ENCODE data around the gene HOXC12.

Gene HOXC12

DNA sequence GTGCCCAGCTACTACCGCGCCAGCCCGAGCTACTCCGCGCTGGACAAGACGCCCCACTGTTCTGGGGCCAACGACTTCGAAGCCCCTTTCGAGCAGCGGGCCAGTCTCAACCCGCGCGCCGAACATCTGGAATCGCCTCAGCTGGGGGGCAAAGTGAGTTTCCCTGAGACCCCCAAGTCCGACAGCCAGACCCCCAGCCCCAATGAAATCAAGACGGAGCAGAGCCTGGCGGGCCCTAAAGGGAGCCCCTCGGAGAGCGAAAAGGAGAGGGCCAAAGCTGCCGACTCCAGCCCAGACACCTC lies 30.9 kb downstream of the HOXC12 start:
- no peak for DNase-seq

GRCh38 chr12:53985994-53986685 lies 31.4 kb downstream of the HOXC12 start:
- peak; percentile 22 for DNase-seq

GRCh38 chr12:53986686-53987483 lies 32.2 kb downstream of the HOXC12 start:
- DNase-seq = no peak

- no peak for DNase-seq
Measured at GRCh38 chr12:53987787-53988230, 33.1 kb downstream of the HOXC12 start.

DNA sequence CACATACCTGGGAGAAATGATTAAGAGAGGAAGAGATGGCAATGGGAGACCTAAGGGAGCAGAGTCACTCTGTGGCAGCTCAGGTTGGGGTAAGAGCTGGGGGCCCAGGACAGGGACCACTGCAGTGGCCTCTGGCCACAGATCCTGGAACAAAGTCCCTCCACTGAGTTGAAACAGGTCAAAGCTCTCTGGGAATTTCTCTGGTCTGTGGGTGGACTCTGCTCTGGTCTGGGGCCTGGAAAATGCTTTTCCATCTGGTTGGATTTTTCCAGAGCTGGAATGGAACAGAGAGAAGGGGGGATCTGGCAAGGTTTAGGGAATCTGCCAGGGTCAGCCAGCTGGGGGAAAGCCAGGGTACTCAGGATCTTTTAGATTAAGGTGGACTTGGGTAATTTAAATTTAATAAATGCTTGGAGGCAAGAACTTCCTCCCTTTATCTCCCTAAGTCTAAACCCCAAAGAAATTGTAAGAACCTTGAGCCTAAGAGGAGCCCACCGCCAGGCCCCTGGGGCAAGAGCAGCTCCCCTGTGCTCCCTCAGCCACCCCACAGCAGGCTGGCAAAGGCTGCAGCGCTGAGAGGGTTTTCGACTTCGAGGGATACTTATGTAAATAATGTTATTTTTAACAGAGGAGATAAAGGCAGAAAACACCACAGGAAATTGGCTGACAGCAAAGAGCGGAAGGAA lies 34.0 kb downstream of the HOXC12 start:
- DNase-seq = no peak

- DNase-seq = peak; percentile 36
Measured at GRCh38 chr12:53989227-53990113, 34.8 kb downstream of the HOXC12 start.

DNA sequence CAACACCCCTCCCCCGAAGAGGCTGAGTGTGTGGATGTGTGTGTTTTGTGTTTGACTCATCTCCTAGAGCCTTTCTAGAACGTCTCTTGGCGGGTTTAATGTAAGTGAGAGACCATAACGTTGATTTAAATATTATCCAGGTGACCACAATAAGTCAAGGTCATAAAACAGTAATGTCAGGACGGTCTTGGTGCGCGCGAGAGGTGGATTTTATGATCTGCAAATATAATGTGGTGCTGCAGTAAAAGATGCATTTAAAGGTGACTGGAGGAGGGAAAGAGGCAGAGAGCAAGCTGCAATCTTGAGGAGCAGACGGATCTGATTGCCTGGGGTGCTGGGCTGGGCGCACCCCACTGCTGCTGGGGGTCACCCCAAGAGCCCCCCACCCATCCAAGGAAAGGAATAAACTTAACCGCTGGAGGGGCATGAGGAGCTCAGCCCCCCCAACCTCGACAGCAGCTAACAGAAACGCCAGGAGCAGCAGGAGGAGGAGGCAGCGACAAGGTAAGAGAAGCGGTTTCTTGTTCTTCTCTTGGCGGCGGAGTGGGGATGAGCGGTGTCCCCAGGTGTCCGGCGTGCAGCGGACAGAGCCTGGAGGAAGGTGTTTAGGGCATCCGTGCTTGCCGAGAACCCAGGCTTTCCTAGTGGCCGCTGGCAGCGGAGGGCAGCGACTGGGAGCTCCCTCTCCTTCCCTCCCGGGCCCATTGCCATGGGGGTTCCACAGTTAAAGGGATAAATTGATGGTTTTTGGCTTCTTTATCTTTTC lies 35.8 kb downstream of the HOXC12 start:
- DNase-seq = no peak

DNA sequence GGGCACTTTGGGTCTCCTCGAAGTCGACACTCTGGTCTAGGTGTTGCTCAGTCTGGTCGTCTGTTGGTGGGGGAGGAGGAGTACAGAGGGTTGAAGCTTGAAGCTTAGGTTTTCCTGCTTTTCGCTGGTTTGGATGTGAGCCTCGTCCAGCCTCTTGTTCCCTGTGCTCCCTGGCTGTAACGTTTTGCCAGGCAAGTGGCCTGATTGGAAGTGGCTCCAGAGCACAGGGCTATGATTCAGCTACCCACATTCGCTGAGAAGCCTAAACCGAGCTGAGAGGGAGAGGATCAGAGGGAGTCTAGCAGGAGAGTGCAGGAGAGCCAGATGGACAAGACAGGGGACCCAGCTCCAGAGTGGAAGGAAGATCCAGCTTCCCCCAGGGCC lies 36.4 kb downstream of the HOXC12 start:
- DNase-seq = no peak

DNA sequence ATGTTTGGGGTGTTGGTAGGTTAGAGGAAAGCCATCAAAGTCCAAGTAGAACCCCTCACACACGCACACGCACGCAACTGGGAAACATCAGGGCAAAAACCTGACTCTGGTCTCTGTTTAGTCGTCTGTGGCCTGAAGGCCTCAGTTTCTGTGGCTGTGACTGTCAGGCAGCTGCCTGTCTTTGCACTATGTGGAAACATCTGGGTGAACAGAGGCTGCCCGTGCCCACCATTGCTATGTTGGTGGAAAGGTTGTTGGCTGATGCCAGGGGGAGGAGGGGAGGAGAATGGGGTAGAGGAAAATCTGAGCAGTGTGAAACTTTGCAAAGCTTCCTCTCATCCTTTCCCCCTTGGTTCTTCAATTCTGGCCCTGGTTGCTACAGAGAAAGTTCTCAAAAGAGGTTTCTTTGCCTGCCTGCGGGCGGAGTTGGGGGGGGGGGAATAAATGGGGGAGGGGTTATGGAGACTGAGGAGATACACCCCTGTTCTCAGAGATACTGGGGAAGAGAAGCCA lies 37.7 kb downstream of the HOXC12 start:
- no peak for DNase-seq

GRCh38 chr12:53993162-53994008 lies 38.7 kb downstream of the HOXC12 start:
- DNase-seq = no peak

- no peak for DNase-seq
Measured at GRCh38 chr12:53994009-53994263, 39.2 kb downstream of the HOXC12 start.

GRCh38 chr12:53994264-53995001 lies 39.7 kb downstream of the HOXC12 start:
- no peak for DNase-seq

DNA sequence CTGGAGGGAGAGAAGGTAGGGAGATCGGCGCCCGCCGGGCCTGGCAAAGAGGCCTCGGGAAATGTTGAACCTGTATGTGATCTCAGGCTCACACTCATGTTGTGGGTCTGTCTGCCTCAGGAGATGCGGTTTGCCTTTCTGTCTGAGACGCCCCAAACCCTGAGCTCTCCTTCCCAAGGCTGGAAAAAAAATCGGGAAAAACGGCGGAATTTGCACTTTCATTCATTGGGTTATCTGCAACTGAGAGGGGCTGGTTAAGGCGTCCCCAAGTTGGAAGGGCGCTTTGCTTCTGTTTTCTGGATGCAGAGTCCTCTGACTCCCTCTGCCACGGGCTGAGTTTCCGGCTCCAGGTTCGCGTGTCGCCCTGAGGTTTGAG lies 40.3 kb downstream of the HOXC12 start:
- DNase-seq = peak; percentile 51

- DNase-seq = peak; percentile 43
Measured at GRCh38 chr12:53995378-53996239, 40.9 kb downstream of the HOXC12 start.

DNA sequence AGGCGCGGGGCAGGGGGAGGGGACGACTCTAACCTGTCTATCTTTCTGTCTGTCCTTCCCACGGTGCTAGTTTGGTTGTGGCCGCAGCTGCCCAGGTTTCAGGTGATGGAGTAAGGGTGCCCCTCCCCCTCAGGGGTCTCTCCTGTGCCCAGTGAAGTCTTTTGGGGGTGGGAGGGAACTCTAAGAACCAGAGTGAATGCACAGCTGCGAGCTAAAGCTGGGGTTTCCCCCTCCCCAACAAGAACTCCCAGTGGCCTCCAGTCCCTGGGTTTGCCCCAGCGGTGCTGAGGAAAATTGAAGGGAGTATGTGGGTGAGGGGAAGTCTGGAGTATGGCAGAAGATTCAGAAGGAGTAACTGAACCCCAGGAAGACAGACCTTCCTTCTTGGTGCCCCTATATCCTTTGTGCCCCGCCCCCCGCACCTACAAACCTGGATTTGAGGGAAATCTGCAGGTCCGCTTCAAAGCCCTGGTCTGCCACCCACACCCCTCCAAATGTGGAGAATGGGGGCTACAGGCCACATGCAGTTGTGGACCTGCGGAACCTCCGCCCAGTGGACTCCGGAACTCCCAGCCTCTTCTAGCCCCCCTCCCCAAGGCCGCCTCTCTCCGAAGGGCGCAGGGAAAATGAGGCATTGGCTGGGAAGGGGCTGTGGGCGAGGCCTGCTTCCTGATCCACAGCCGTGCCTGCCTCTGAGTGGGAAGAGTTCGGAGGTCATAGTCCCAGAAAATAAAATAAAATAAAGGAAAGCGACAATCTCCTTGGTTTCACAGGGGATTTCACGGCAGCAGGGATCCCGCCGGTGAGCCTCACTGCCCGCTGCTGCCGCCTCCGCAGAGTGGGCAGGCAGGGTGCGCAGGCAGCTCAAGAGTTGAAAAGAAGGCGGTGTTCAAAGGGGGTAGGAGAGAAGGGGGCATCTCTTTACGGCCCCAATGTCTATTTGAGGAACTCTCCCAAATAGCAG lies 41.8 kb downstream of the HOXC12 start:
- no peak for DNase-seq

- DNase-seq = no peak
Measured at GRCh38 chr12:53997204-53998109, 42.8 kb downstream of the HOXC12 start.
